ENCODE measurements around the gene SCN5A.

Gene SCN5A

GRCh38 chr3:38560284-38560683, 89.2 kb downstream of the SCN5A start:
- DNase-seq (ENCODE audit: low spot score): no peak

GRCh38 chr3:38558864-38559263, 90.6 kb downstream of the SCN5A start:
- DNase-seq (ENCODE audit: low spot score): no peak

GRCh38 chr3:38556640-38557358, 92.7 kb downstream of the SCN5A start:
- DNase-seq (ENCODE audit: low spot score): no peak

DNA sequence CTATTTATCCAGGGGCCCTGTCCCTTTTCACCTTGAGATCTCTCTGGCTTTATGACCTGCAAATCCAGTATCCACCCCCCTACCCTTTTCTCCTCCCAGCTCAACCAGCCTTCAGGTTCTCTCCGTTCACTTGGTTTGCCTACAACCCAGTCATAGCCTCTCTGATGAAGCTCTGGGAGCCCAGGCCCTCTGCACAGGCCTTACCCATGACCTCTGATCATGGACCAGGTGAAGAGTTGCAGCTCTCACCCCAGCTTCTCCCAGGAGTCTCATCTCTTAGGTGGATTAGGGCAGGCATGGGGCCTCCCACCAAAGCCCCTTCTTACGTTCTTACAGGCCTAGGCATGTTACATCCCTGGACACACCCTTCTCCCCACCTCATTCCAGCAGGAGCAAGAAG, 93.6 kb downstream of the SCN5A start:
- DNase-seq (ENCODE audit: low spot score): no peak

GRCh38 chr3:38555149-38555840, 94.2 kb downstream of the SCN5A start:
- no peak for DNase-seq (ENCODE audit: low spot score)

DNA sequence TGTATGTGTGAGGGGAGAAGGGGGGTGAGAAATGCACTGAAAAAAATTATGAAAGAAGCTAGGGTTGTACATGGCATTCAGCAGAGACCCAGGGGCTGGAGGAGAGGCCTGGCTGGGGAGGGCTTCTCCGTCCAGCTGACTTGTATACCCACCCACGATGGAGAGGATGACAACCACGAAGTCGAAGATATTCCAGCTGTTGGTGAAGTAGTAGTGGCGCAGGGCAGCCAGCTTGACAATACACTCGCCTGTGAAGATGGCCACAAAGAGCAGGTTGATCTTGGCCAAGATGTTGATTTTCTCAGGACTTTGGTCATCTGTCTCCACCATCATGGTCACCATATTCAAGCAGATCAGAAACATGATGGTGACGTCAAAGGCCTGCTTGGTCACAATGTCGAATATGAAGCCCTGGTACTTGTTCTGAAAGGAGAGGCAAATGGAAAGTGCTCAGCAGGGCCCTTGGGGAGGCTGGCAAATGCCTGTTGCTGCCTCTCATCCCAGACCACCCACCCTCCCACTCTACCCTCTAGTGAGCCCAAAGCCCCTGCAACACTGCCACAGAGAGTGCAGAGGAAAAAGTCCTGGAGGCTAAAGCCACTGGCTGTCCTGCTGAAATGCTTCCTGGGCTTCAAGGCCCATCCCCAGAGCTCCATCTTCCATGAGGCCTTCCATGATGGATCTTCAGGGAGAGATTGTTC, 95.2 kb downstream of the SCN5A start:
- no peak for DNase-seq (ENCODE audit: low spot score)

GRCh38 chr3:38553071-38553470, 96.4 kb downstream of the SCN5A start:
- no peak for DNase-seq (ENCODE audit: low spot score)

GRCh38 chr3:38552364-38552763, 97.1 kb downstream of the SCN5A start:
- DNase-seq (ENCODE audit: low spot score): no peak

- no peak for DNase-seq (ENCODE audit: low spot score)
Measured at GRCh38 chr3:38551026-38551832, 98.3 kb downstream of the SCN5A start.

- DNase-seq (ENCODE audit: low spot score): no peak
Measured at GRCh38 chr3:38549957-38550840, 99.3 kb downstream of the SCN5A start.

- no peak for DNase-seq (ENCODE audit: low spot score)
Measured at GRCh38 chr3:38549486-38549885, 100.0 kb downstream of the SCN5A start.

GRCh38 chr3:38549082-38549481, 100.4 kb downstream of the SCN5A start:
- DNase-seq (ENCODE audit: low spot score): no peak

DNA sequence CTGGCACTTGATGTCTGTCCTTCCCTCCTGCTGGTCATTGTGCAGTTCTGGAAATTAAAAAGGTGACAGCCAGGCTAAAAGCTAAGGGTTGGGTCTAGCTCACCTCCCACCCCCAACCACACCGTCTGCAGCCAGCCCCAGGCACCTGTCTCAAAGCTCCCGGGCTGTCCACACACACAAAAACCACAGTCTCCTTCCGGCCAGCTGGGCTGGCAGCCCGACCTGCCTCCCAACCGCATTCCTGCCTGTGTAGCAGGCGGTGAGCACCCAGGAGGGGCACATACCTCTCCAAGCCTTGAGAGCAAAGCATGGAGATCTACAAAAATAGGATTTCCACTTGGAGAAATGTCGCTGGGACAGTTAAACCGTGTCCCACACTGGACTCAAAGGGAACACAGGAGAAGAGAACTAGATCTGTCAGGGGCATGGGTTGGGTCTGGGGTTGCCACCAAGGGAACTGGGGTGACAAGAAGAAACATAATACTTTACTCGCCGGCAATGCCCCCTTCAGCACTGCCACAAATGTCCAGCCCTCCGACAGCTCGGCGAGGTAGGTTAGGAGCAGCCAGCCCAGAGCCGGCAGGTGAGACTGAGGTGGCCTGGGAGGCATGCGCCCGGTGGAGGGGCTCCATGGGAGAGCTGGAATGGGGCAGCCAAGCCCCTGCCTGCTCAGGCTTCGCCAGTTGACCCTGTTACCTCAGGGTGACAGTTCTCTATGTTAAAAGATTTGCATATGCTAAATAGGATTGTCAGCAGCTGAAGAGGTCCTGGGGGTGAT, 101.1 kb downstream of the SCN5A start:
- DNase-seq (ENCODE audit: low spot score): no peak

GRCh38 chr3:38545983-38546382, 103.5 kb downstream of the SCN5A start:
- no peak for DNase-seq (ENCODE audit: low spot score)

DNA sequence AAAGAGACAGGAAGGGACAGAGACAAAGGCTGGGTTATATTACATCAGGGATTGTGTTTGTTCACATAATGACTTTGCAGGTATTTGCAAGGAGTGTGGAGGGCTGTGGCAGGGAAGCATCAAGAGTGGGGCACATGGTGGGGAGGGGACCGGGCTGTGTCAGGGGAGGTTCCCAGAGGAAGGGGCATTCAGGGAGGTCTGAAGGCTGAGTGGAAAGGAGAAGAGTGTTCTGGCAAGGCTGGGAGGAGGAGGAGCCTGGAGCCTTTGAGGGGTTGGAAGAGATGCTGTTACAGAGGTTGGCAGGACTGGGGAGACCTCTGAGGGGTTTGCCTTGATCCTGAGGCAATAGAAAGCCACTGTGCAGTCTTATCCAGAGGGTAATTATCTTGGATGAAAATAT, 103.9 kb downstream of the SCN5A start:
- DNase-seq (ENCODE audit: low spot score): no peak

GRCh38 chr3:38544926-38545325, 104.6 kb downstream of the SCN5A start:
- no peak for DNase-seq (ENCODE audit: low spot score)

DNA sequence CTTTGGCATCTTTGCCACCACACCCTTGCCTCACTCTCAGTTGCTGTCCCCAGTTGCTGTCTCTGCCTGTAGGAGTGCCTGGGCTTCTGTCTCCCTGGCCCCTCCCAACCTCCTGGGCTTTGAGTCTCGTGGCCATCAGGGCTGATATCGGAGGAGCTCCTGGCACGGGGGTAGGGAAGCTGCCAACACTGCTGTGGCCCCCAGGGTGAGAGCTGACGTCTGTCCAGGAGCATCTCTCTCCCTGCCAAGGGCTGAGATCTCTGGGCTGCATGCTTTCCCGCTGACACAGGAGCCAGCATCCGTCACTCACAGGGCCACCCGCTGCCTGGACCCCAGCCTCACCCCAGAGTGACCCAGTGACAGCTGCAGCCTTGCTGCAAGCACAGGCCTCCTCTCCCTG, 105.9 kb downstream of the SCN5A start:
- no peak for DNase-seq (ENCODE audit: low spot score)

- no peak for DNase-seq (ENCODE audit: low spot score)
Measured at GRCh38 chr3:38542401-38543298, 106.8 kb downstream of the SCN5A start.

GRCh38 chr3:38541806-38542205, 107.7 kb downstream of the SCN5A start:
- no peak for DNase-seq (ENCODE audit: low spot score)

All from AG08395 (cell line).